Keratinocyte (primary cell): Measurements from ENCODE around the gene TMTC2.

ENCODE experiments used
- EZH2 ChIP-seq: IDR thresholded peaks from one replicate; pipeline ENCODE4 v1.6.1; 2012; ENCODE audit warnings: inconsistent platforms, mild to moderate bottlenecking, low read length, moderate library complexity
- TF ChIP-seq, protein P1 (sequence below), 3 experiments: IDR thresholded peaks in 1 of 3; conservative IDR thresholded peaks in 1 of 3; optimal IDR thresholded peaks in 1 of 3; 2 replicates in 2 of 3; 3 replicates in 1 of 3; pipeline versions ENCODE3 to v1.5.1; 2011; ENCODE audit warnings: low read length in 3 of 3, mild to moderate bottlenecking in 3 of 3, moderate library complexity in 2 of 3, control low read depth in 1 of 3, inconsistent platforms in 1 of 3; ENCODE audit not compliant: insufficient read depth in 2 of 3; ENCODE audit errors: extremely low read depth in 1 of 3

DNA sequence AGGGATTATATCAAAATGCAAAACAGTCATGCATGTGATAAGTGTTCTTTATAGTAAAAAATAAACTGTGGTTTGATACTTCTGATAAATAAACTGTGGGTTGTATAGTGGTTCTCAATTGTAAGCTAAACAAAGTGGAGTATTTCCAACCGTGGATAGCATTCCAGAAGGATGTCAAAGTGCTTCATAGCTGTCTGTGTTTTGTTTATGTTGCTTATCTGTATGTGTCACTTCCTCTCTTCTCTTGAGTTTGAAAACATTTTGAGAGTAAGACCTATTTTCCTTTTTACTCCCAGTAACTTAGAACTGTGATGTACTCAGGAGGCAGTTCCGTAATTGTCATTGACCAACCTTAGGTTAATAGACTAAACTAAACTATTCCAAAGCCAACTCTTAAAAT lies 415.8 kb downstream of the TMTC2 start:
- TF ChIP-seq, protein P1, sequence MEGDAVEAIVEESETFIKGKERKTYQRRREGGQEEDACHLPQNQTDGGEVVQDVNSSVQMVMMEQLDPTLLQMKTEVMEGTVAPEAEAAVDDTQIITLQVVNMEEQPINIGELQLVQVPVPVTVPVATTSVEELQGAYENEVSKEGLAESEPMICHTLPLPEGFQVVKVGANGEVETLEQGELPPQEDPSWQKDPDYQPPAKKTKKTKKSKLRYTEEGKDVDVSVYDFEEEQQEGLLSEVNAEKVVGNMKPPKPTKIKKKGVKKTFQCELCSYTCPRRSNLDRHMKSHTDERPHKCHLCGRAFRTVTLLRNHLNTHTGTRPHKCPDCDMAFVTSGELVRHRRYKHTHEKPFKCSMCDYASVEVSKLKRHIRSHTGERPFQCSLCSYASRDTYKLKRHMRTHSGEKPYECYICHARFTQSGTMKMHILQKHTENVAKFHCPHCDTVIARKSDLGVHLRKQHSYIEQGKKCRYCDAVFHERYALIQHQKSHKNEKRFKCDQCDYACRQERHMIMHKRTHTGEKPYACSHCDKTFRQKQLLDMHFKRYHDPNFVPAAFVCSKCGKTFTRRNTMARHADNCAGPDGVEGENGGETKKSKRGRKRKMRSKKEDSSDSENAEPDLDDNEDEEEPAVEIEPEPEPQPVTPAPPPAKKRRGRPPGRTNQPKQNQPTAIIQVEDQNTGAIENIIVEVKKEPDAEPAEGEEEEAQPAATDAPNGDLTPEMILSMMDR (optimal IDR thresholded peaks at IDR 0.05 in 1 of 3, IDR thresholded peaks at IDR 0.05 in 1 of 3, conservative IDR thresholded peaks at IDR 0.05 in 1 of 3; ENCODE audit: extremely low read depth in 1 of 3, insufficient read depth in 2 of 3, low read length in 3 of 3): no peak
- TF ChIP-seq EZH2: no peak
